ENCODE data around the gene TTC21B.

- TF ChIP-seq, protein P1, sequence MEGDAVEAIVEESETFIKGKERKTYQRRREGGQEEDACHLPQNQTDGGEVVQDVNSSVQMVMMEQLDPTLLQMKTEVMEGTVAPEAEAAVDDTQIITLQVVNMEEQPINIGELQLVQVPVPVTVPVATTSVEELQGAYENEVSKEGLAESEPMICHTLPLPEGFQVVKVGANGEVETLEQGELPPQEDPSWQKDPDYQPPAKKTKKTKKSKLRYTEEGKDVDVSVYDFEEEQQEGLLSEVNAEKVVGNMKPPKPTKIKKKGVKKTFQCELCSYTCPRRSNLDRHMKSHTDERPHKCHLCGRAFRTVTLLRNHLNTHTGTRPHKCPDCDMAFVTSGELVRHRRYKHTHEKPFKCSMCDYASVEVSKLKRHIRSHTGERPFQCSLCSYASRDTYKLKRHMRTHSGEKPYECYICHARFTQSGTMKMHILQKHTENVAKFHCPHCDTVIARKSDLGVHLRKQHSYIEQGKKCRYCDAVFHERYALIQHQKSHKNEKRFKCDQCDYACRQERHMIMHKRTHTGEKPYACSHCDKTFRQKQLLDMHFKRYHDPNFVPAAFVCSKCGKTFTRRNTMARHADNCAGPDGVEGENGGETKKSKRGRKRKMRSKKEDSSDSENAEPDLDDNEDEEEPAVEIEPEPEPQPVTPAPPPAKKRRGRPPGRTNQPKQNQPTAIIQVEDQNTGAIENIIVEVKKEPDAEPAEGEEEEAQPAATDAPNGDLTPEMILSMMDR (IDR thresholded peaks at IDR 0.05; ENCODE audit: low read length): no peak
- TF ChIP-seq EZH2 (optimal IDR thresholded peaks at IDR 0.05; ENCODE audit: low read depth, low read length): no peak
These were observed 8.2 kb upstream of the TTC21B start for GRCh38 chr2:165961818-165962217.
